ENCODE results near the gene BAG3.
"Not testable (repeated sequence)": the region's sequence is repeated elsewhere in the genome, so short reads cannot be mapped to it uniquely, and the experiment has no call there.

BAG3 gene

GRCh38 chr10:119650692-119651513 is at the start of gene BAG3:
TSS of gene BAG3 (plus strand) at chr10:119651380. CDS start at chr10:119651676, 296 bp downstream.
- no peak for FAIRE-seq

GRCh38 chr10:119602241-119603095 is 48.7 kb upstream of the BAG3 start:
- FAIRE-seq, result no peak

GRCh38 chr10:119604468-119604867 is 46.7 kb upstream of the BAG3 start:
- FAIRE-seq, result no peak

GRCh38 chr10:119608316-119609155 is 42.6 kb upstream of the BAG3 start:
- FAIRE-seq, result no peak

GRCh38 chr10:119609516-119609915 is 41.7 kb upstream of the BAG3 start:
- FAIRE-seq, result no peak

GRCh38 chr10:119611433-119611832 is 39.7 kb upstream of the BAG3 start:
- FAIRE-seq, result no peak

- no peak for FAIRE-seq
Observed at GRCh38 chr10:119613741-119614140, 37.4 kb upstream of the BAG3 start.

- no peak for FAIRE-seq
Observed at GRCh38 chr10:119614686-119615085, 36.5 kb upstream of the BAG3 start.

GRCh38 chr10:119616882-119617570 is 34.2 kb upstream of the BAG3 start:
- no peak for FAIRE-seq

- no peak for FAIRE-seq
Observed at GRCh38 chr10:119619215-119619614, 32.0 kb upstream of the BAG3 start.

- FAIRE-seq, result not testable (repeated sequence)
Observed at GRCh38 chr10:119619811-119620210, 31.4 kb upstream of the BAG3 start.

- FAIRE-seq, result no peak
Observed at GRCh38 chr10:119620241-119621077, 30.7 kb upstream of the BAG3 start.

GRCh38 chr10:119621078-119621384 is 30.1 kb upstream of the BAG3 start:
- no peak for FAIRE-seq

- FAIRE-seq, result no peak
Observed at GRCh38 chr10:119625570-119626280, 25.5 kb upstream of the BAG3 start.

- FAIRE-seq, result no peak
Observed at GRCh38 chr10:119630300-119630699, 20.9 kb upstream of the BAG3 start.

GRCh38 chr10:119633538-119634218 is 17.5 kb upstream of the BAG3 start:
- peak; percentile 96 for FAIRE-seq

GRCh38 chr10:119634219-119634544 is 17.0 kb upstream of the BAG3 start:
- FAIRE-seq, result no peak

- no peak for FAIRE-seq
Observed at GRCh38 chr10:119637631-119638030, 13.5 kb upstream of the BAG3 start.

GRCh38 chr10:119638982-119639381 is 12.2 kb upstream of the BAG3 start:
- no peak for FAIRE-seq

GRCh38 chr10:119640384-119640783 is 10.8 kb upstream of the BAG3 start:
- no peak for FAIRE-seq
